Bronchial epithelial cell (primary cell): Measurements from ENCODE around the gene RNF187. TPM values are rescaled to one million over a fixed set of nuclear protein-coding genes. Genes with fewer than 3 reads are reported as not detected.

Source experiments
- DNase-seq: peaks from one replicate; pipeline ENCODE4 v3.0.0-alpha.2; 2010; ENCODE audit warnings: low read depth
- FAIRE-seq: peaks from 2 replicates; lab custom pipeline; 2011; peaks lifted over from hg19 to GRCh38; lab: Jason Lieb, UNC
- H3K27me3 ChIP-seq: 2 replicates; pipeline ENCODE4 v1.5.1; 2011; ENCODE audit warnings: low read length; ENCODE audit not compliant: control insufficient read depth, insufficient read depth
- H3K36me3 ChIP-seq: 2 replicates; pipeline ENCODE4 v1.5.1; 2011; ENCODE audit warnings: low read length; ENCODE audit not compliant: control insufficient read depth, insufficient read depth
- H3K4me3 ChIP-seq: 2 replicates; pipeline ENCODE4 v1.5.1; 2011; ENCODE audit warnings: mild to moderate bottlenecking, low read depth, low read length, control low read depth
- CTCF ChIP-seq: IDR thresholded peaks from 2 replicates; pipeline ENCODE4 v1.5.1; 2011; ENCODE audit warnings: mild to moderate bottlenecking, moderate library complexity, low read length, control low read depth, inconsistent platforms; ENCODE audit not compliant: insufficient read depth, severe bottlenecking
- total RNA-seq: library from RNA; depleted of rRNA; stranded (reverse); fragments of >200 nt; gene quantifications from 2 replicates; pipeline ENCODE4 v1.2.1, GENCODE V29; 2014

Gene RNF187
- total RNA-seq, 1 donor from 2014 or later = 147 TPM

DNA sequence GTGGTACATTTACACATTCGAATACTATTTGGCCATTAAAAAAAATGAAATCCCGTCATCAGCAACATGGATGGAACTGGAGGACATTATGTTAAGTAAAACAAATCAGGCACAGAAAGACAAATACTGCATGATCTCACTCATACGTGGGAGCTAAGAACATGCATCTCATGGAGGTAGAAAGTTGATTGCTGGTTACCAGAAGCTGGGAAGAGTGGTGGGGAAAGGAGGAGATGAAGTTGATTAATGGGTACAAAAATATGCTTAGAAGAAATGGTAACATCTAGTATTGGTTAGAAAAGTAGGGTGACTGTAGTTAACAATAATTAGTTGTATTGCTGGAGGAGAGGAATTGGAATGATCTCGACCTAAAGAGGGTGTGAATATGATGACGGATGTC, 24.6 kb upstream of the RNF187 start:
- DNase-seq (no peak), FAIRE-seq (no peak)
- Histone ChIP-seq H3K36me3 (no peaks in the 10 kb centered on the region), H3K4me3 (no peak overlapping the region), H3K27me3 (peaks cover 22% of the 10 kb centered on the region)
- no peak for TF ChIP-seq CTCF

GRCh38 chr1:228463009-228463558, 24.1 kb upstream of the RNF187 start:
- no peak for FAIRE-seq
- no peak overlapping the region for H3K4me3 ChIP-seq
- TF ChIP-seq CTCF = no peak
- H3K27me3 ChIP-seq = peaks cover 24% of the 10 kb centered on the region
- no peak for DNase-seq
- no peaks in the 10 kb centered on the region for H3K36me3 ChIP-seq

DNA sequence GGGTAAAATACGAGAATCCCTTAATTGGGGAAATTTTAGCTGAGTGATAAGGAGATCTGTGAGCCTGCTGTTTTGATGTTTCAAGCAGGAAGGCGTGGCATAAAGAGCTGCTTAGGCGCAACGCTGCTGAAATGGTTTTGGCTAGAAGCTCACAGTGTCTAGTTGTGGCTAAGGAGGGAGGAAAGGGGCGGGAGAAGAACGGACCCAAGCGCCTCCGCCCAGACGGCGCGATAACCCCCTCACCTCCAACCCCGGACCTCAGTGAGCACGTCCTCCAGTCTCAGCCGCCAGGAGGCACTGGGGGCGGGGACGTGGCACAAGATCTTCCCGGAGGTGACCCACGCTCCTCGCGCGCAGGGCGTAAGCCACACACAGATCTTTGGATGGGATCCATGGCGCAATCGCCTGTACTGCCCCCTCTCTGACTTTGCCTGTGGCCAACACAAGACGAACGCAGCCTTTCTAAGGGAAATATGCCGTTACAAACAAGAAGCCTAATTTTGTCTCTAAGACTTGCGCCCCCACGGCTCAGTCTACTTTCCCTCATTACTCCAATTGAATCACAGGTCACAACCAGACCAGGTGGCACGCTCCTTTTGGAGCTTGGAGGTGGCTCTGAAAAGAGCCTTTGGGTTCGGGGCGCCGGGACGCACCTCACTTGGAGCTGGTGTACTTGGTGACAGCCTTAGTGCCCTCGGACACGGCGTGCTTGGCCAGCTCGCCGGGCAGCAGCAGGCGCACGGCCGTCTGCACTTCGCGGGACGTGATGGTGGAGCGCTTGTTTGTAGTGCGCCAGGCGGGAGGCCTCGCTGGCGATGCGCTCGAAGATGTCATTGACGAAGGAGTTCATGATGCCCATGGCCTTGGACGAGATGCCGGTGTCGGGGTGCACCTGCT, 23.4 kb upstream of the RNF187 start:
- no peaks in the 10 kb centered on the region for H3K36me3 ChIP-seq
- H3K27me3 ChIP-seq = peaks cover 24% of the 10 kb centered on the region
- DNase-seq (no peak), FAIRE-seq (no peak)
- no peak overlapping the region for H3K4me3 ChIP-seq
- TF ChIP-seq CTCF = no peak

DNA sequence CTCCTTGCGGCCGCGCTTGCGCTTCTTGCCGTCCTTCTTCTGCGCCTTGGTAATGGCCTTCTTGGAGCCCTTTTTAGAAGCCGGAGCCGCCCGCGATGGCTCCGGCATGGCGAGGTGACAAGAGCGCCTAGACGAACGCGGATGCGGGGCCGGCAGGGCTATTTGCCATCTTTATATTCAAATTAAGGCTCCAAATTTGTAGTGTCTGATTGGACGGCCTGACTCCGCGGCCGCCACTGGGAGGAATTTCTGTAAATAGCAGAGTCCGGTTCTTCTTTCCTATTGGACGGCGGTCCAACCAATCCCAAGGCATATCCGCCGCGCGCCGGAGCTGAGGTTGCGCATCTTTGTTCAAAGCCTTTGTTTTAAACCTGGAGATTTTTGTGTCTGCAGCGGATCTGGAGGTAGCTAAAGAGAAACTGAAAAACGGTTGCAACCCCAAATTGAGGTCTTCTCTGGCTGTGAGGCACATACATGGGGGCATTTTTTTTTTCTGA, 22.6 kb upstream of the RNF187 start:
- Histone ChIP-seq H3K27me3 (peaks cover 29% of the 10 kb centered on the region), H3K4me3 (no peak overlapping the region), H3K36me3 (no peaks in the 10 kb centered on the region)
- no peak for TF ChIP-seq CTCF
- peak; percentile 53 for DNase-seq
- FAIRE-seq = no peak

- no peak for TF ChIP-seq CTCF
- DNase-seq (no peak), FAIRE-seq (no peak)
- peaks cover 32% of the 10 kb centered on the region for H3K27me3 ChIP-seq
- H3K4me3 ChIP-seq = no peak overlapping the region
- no peaks in the 10 kb centered on the region for H3K36me3 ChIP-seq
Measured at GRCh38 chr1:228465141-228465540, 22.0 kb upstream of the RNF187 start.
